ENCODE results near the gene DYNC1I1. TPM values are rescaled to one million over a fixed set of nuclear protein-coding genes. Genes with fewer than 3 reads are reported as not detected.

The DYNC1I1 gene
- total RNA-seq, 1 experiment from 2014 or later = 3.6 TPM

DNA sequence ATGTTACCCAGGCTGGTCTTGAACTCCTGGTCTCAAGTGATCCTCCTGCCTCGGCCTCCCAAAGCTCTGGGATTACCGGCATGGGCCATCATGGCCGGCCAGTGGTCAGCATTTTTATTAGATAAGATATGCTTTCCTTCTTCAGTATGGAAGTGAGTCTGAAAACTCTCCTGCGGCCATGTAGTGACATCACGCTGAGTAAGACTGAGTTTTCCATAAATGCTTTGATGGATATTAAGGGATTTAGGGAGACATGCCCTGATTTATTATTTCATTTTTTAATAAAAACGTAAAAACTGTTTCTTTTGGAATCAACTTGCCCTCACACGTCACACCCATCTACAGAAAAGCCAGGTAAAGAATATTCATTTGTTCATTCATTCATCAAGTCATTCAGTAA lies 48.4 kb downstream of the DYNC1I1 start:
- intact Hi-C loops (cut with micrococcal nuclease; ENCODE audit: unreplicated experiment) = no loop called here
- no peak overlapping the region for H3K27ac ChIP-seq (ENCODE audit: low read depth, low read length, poor library complexity, severe bottlenecking)
- H3K27me3 ChIP-seq (replicated peaks; ENCODE audit: insufficient read depth, low read depth, low read length, poor library complexity) = no peaks in the 10 kb centered on the region
- POLR2A ChIA-PET (ENCODE audit: low non-redundant PET) = no interaction called here
- no peak overlapping the region for H3K4me3 ChIP-seq (ENCODE audit: low read depth, low read length, poor library complexity, severe bottlenecking)
- H3K4me1 ChIP-seq (ENCODE audit: insufficient read depth, low read length, poor library complexity, severe bottlenecking) = no peaks in the 10 kb centered on the region
- no peaks in the 10 kb centered on the region for H3K9me3 ChIP-seq (ENCODE audit: low read depth, low read length, poor library complexity, severe bottlenecking)
- DNase-seq (ENCODE audit: low spot score) = no peak
- no TSS peak for BruUV-seq (replicated peaks)
- no peak for TF ChIP-seq EZH2 (IDR thresholded peaks at IDR 0.05; ENCODE audit: borderline replicate concordance, low read depth, low read length, poor library complexity, severe bottlenecking)
- TF ChIP-seq, protein P1, sequence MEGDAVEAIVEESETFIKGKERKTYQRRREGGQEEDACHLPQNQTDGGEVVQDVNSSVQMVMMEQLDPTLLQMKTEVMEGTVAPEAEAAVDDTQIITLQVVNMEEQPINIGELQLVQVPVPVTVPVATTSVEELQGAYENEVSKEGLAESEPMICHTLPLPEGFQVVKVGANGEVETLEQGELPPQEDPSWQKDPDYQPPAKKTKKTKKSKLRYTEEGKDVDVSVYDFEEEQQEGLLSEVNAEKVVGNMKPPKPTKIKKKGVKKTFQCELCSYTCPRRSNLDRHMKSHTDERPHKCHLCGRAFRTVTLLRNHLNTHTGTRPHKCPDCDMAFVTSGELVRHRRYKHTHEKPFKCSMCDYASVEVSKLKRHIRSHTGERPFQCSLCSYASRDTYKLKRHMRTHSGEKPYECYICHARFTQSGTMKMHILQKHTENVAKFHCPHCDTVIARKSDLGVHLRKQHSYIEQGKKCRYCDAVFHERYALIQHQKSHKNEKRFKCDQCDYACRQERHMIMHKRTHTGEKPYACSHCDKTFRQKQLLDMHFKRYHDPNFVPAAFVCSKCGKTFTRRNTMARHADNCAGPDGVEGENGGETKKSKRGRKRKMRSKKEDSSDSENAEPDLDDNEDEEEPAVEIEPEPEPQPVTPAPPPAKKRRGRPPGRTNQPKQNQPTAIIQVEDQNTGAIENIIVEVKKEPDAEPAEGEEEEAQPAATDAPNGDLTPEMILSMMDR (conservative IDR thresholded peaks at IDR 0.05; ENCODE audit: low read depth, low read length) = no peak
- CTCF ChIA-PET = interaction anchor here (0.6 kb wide), 1 partner anchor 48 kb away, joined by 3 read pairs; the partner anchor contains the start of gene DYNC1I1
- H3K36me3 ChIP-seq (ENCODE audit: insufficient read depth, low read length, poor library complexity, severe bottlenecking) = no peaks in the 10 kb centered on the region

DNA sequence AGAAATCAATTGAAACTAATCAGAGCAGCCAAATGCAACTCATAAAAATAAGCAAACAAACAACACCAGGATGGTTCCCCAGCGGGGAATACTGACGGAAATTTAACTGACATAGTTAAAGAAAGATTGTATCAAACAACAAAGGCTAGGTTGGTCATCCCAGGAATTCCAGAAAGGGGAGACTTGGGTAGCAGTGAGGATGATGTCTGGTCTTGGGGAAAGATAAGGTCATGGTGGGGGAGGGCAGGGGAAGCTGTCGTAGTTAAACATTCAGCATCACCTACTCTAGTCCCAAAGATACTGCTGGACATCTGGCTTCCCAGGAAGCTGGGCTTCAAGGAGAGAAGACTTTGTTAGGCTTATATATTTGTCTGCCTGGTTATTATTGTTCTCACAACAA lies 50.4 kb downstream of the DYNC1I1 start:
- Histone ChIP-seq H3K27ac (ENCODE audit: low read depth, low read length, poor library complexity, severe bottlenecking) (no peak overlapping the region), H3K27me3 (replicated peaks; ENCODE audit: insufficient read depth, low read depth, low read length, poor library complexity) (no peaks in the 10 kb centered on the region), H3K36me3 (ENCODE audit: insufficient read depth, low read length, poor library complexity, severe bottlenecking) (no peaks in the 10 kb centered on the region), H3K4me3 (ENCODE audit: low read depth, low read length, poor library complexity, severe bottlenecking) (no peak overlapping the region), H3K9me3 (ENCODE audit: low read depth, low read length, poor library complexity, severe bottlenecking) (no peaks in the 10 kb centered on the region), H3K4me1 (ENCODE audit: insufficient read depth, low read length, poor library complexity, severe bottlenecking) (no peaks in the 10 kb centered on the region)
- POLR2A ChIA-PET (ENCODE audit: low non-redundant PET) = no interaction called here
- TF ChIP-seq, protein P1 (conservative IDR thresholded peaks at IDR 0.05; ENCODE audit: low read depth, low read length) = no peak
- TF ChIP-seq EZH2 (IDR thresholded peaks at IDR 0.05; ENCODE audit: borderline replicate concordance, low read depth, low read length, poor library complexity, severe bottlenecking) = no peak
- CTCF ChIA-PET = no interaction called here
- no peak for DNase-seq (ENCODE audit: low spot score)
- intact Hi-C loops (cut with micrococcal nuclease; ENCODE audit: unreplicated experiment) = no loop called here
- BruUV-seq (replicated peaks) = no TSS peak

DNA sequence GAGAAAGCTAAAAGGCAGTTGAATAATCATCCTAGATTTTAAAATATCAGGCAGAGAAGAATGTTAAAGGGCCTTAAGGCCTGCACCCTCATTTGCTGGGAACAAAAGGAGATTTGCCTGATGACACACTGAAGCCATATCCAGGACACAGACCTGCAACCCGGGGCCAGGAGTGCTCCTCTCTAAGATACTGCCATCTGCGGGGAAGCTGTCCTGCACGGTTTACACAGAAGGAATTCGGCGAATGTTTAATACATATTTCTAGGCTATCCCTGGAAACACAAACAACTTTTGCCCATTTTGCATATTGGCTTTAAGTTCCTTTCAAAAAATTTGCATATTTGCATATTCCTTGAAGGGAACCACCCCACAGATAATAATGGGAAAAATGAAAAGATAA lies 52.3 kb downstream of the DYNC1I1 start:
- BruUV-seq (replicated peaks) = no TSS peak

More for the DNA sequence above, 52.3 kb downstream of the DYNC1I1 start:
- DNase-seq (ENCODE audit: low spot score) = no peak
- ChIA-PET CTCF (no interaction called here), POLR2A (ENCODE audit: low non-redundant PET) (no interaction called here)
- no peak overlapping the region for H3K4me3 ChIP-seq (ENCODE audit: low read depth, low read length, poor library complexity, severe bottlenecking)
- no peak overlapping the region for H3K27ac ChIP-seq (ENCODE audit: low read depth, low read length, poor library complexity, severe bottlenecking)
- intact Hi-C loops (cut with micrococcal nuclease; ENCODE audit: unreplicated experiment) = no loop called here
- TF ChIP-seq EZH2 (IDR thresholded peaks at IDR 0.05; ENCODE audit: borderline replicate concordance, low read depth, low read length, poor library complexity, severe bottlenecking) = no peak
- TF ChIP-seq, protein P1 (conservative IDR thresholded peaks at IDR 0.05; ENCODE audit: low read depth, low read length) = no peak
- no peaks in the 10 kb centered on the region for H3K4me1 ChIP-seq (ENCODE audit: insufficient read depth, low read length, poor library complexity, severe bottlenecking)
- H3K9me3 ChIP-seq (ENCODE audit: low read depth, low read length, poor library complexity, severe bottlenecking) = no peaks in the 10 kb centered on the region
- no peaks in the 10 kb centered on the region for H3K36me3 ChIP-seq (ENCODE audit: insufficient read depth, low read length, poor library complexity, severe bottlenecking)
- H3K27me3 ChIP-seq (replicated peaks; ENCODE audit: insufficient read depth, low read depth, low read length, poor library complexity) = no peaks in the 10 kb centered on the region

Data from A673 (cell line).